Measurements from ENCODE around the gene LPCAT1.

- TF ChIP-seq POLR2A (IDR thresholded peaks at IDR 0.05): no peak
- TF ChIP-seq, protein P1, sequence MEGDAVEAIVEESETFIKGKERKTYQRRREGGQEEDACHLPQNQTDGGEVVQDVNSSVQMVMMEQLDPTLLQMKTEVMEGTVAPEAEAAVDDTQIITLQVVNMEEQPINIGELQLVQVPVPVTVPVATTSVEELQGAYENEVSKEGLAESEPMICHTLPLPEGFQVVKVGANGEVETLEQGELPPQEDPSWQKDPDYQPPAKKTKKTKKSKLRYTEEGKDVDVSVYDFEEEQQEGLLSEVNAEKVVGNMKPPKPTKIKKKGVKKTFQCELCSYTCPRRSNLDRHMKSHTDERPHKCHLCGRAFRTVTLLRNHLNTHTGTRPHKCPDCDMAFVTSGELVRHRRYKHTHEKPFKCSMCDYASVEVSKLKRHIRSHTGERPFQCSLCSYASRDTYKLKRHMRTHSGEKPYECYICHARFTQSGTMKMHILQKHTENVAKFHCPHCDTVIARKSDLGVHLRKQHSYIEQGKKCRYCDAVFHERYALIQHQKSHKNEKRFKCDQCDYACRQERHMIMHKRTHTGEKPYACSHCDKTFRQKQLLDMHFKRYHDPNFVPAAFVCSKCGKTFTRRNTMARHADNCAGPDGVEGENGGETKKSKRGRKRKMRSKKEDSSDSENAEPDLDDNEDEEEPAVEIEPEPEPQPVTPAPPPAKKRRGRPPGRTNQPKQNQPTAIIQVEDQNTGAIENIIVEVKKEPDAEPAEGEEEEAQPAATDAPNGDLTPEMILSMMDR (IDR thresholded peaks at IDR 0.05): no peak
Measured at GRCh38 chr5:1495525-1495897, 28.2 kb downstream of the LPCAT1 start.

All from lower leg skin (tissue), 3 donors.